ENCODE measurements around the gene TTLL3.

DNA sequence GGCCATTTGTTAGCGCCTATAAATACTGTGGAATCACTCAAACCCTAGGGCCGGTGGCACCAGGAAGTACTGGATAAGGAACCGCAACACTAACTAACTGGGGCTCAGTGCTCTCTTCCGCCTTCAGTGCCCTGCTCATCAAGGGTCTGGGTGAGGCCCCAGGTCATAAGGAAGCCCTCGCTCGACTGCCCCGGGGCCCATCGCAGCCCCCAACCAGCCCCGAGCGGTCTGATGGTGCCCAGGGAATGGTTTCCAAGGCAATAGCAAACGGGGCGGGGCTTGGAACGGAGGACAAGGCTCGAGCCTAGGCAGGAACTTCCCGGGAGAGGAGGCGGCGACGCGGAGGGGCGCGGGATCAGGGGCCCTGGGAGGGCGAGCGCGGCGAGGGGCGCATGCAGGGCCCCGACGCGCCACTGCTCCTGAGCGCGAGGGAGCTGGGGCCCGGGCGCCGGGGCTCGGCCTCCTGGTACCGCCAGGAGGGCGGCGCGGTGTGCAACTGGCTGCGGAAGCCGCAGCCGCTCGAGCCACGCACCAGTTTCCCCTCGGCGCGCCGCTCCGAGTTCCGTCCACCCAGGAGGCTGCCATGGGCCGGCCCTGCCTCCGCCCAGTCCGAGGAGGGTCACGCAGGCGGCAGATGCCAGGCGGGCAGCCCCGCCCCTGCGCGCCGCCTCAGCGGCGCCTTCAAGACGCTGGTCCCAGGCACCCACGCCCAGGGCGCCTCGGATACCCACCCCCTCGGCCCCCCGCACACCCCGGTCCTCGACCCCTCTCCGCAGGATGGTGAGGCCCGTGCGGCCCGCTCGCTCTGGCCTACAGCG, at the start of gene TTLL3:
- TF ChIP-seq, protein P1, sequence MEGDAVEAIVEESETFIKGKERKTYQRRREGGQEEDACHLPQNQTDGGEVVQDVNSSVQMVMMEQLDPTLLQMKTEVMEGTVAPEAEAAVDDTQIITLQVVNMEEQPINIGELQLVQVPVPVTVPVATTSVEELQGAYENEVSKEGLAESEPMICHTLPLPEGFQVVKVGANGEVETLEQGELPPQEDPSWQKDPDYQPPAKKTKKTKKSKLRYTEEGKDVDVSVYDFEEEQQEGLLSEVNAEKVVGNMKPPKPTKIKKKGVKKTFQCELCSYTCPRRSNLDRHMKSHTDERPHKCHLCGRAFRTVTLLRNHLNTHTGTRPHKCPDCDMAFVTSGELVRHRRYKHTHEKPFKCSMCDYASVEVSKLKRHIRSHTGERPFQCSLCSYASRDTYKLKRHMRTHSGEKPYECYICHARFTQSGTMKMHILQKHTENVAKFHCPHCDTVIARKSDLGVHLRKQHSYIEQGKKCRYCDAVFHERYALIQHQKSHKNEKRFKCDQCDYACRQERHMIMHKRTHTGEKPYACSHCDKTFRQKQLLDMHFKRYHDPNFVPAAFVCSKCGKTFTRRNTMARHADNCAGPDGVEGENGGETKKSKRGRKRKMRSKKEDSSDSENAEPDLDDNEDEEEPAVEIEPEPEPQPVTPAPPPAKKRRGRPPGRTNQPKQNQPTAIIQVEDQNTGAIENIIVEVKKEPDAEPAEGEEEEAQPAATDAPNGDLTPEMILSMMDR (IDR thresholded peaks at IDR 0.05): peak in 2 of 6 experiments; percentile 20 to 28
- TF ChIP-seq EP300 (IDR thresholded peaks at IDR 0.05): no peak

All from upper lobe of left lung (tissue), 4 donors.